ENCODE measurements around the gene FAS. TPM values are rescaled to one million over a fixed set of nuclear protein-coding genes. Genes with fewer than 3 reads are reported as not detected.

FAS gene
- total and polyA plus RNA-seq, 2 experiments from 2014 or later: 3.1 to 4.3 TPM

DNA sequence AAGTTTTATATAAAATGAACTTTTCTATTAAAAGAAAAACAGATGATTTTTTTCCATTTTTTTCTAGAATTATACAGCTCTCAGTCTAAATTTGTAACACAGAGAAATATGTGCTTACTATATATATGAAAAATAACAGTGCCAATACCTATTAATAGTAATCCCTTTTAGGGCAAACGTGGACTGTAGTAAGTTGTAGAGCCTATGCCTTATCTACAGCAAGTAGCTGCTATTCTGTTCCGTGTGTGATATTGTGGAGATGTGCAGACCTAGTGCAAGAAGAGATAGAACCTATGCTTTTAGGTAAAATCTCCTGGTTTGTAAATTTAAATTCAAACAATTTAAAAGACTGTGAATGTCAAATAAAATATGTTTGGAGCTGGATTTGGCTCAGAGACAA, 72.9 kb downstream of the FAS start:
- Histone ChIP-seq H3K9me2 (ENCODE audit: insufficient read depth) (no peaks in the 10 kb centered on the region), H3K4me3 (no peak overlapping the region), H3K79me2 (replicated peaks; ENCODE audit: insufficient read depth) (no peaks in the 10 kb centered on the region), H3K36me3 (ENCODE audit: insufficient read depth) (no peaks in the 10 kb centered on the region), H2AFZ (no peak overlapping the region), H3F3A (replicated peaks; ENCODE audit: low read depth) (no peaks in the 10 kb centered on the region), H3K27ac (ENCODE audit: low read depth) (no peak overlapping the region), H4K20me1 (replicated peaks; ENCODE audit: insufficient read depth) (no peaks in the 10 kb centered on the region), H3K27me3 (ENCODE audit: insufficient read depth) (no peaks in the 10 kb centered on the region), H3K4me2 (no peak overlapping the region), H3K4me1 (ENCODE audit: insufficient read depth) (no peaks in the 10 kb centered on the region)
- DNase-seq (ENCODE audit: low spot score) (no peak), ATAC-seq (no peak)
- Mint-ChIP-seq H3K4me1 (peaks cover 7% of the 10 kb centered on the region; the same call in 2 of the 3 replicates), H3K4me3 (no peak overlapping the region), H3K27me3 (ENCODE audit: insufficient read depth, low read depth, poor library complexity) (no peaks in the 10 kb centered on the region), H3K27ac (no peak overlapping the region), H3K9me3 (no peaks in the 10 kb centered on the region), H3K36me3 (ENCODE audit: low read depth) (no peaks in the 10 kb centered on the region)
- TF ChIP-seq, protein P1, sequence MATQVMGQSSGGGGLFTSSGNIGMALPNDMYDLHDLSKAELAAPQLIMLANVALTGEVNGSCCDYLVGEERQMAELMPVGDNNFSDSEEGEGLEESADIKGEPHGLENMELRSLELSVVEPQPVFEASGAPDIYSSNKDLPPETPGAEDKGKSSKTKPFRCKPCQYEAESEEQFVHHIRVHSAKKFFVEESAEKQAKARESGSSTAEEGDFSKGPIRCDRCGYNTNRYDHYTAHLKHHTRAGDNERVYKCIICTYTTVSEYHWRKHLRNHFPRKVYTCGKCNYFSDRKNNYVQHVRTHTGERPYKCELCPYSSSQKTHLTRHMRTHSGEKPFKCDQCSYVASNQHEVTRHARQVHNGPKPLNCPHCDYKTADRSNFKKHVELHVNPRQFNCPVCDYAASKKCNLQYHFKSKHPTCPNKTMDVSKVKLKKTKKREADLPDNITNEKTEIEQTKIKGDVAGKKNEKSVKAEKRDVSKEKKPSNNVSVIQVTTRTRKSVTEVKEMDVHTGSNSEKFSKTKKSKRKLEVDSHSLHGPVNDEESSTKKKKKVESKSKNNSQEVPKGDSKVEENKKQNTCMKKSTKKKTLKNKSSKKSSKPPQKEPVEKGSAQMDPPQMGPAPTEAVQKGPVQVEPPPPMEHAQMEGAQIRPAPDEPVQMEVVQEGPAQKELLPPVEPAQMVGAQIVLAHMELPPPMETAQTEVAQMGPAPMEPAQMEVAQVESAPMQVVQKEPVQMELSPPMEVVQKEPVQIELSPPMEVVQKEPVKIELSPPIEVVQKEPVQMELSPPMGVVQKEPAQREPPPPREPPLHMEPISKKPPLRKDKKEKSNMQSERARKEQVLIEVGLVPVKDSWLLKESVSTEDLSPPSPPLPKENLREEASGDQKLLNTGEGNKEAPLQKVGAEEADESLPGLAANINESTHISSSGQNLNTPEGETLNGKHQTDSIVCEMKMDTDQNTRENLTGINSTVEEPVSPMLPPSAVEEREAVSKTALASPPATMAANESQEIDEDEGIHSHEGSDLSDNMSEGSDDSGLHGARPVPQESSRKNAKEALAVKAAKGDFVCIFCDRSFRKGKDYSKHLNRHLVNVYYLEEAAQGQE (IDR thresholded peaks at IDR 0.05; ENCODE audit: unreplicated experiment): no peak
- TF ChIP-seq EZH2phosphoT487 (IDR thresholded peaks at IDR 0.05; ENCODE audit: unreplicated experiment): no peak
- TF ChIP-seq EZH2 (IDR thresholded peaks at IDR 0.05; ENCODE audit: low read depth, unreplicated experiment): no peak
- TF ChIP-seq POLR2AphosphoS5 (IDR thresholded peaks at IDR 0.05; ENCODE audit: low read depth): no peak
- no peak for TF ChIP-seq CREB1 (CRISPR knock-in tag; IDR thresholded peaks at IDR 0.05; ENCODE audit: low read depth)
- TF ChIP-seq, protein P2, sequence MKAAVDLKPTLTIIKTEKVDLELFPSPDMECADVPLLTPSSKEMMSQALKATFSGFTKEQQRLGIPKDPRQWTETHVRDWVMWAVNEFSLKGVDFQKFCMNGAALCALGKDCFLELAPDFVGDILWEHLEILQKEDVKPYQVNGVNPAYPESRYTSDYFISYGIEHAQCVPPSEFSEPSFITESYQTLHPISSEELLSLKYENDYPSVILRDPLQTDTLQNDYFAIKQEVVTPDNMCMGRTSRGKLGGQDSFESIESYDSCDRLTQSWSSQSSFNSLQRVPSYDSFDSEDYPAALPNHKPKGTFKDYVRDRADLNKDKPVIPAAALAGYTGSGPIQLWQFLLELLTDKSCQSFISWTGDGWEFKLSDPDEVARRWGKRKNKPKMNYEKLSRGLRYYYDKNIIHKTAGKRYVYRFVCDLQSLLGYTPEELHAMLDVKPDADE (IDR thresholded peaks at IDR 0.05): no peak
- no peak for TF ChIP-seq ZNF114 (CRISPR knock-in tag; IDR thresholded peaks at IDR 0.05)
- TF ChIP-seq NANOG (IDR thresholded peaks at IDR 0.05; ENCODE audit: borderline replicate concordance): no peak
- TF ChIP-seq, protein P3, sequence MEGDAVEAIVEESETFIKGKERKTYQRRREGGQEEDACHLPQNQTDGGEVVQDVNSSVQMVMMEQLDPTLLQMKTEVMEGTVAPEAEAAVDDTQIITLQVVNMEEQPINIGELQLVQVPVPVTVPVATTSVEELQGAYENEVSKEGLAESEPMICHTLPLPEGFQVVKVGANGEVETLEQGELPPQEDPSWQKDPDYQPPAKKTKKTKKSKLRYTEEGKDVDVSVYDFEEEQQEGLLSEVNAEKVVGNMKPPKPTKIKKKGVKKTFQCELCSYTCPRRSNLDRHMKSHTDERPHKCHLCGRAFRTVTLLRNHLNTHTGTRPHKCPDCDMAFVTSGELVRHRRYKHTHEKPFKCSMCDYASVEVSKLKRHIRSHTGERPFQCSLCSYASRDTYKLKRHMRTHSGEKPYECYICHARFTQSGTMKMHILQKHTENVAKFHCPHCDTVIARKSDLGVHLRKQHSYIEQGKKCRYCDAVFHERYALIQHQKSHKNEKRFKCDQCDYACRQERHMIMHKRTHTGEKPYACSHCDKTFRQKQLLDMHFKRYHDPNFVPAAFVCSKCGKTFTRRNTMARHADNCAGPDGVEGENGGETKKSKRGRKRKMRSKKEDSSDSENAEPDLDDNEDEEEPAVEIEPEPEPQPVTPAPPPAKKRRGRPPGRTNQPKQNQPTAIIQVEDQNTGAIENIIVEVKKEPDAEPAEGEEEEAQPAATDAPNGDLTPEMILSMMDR (conservative IDR thresholded peaks at IDR 0.05; ENCODE audit: low read depth in 2 of 2): no peak
- TF ChIP-seq ZNF331 (CRISPR knock-in tag; IDR thresholded peaks at IDR 0.05; ENCODE audit: low read depth): no peak
